DND-41 (cell line): ENCODE measurements around the gene TGFBRAP1.

Experiments
- CTCF ChIP-seq: IDR thresholded peaks from 2 replicates; pipeline ENCODE4 v1.5.1; 2012; ENCODE audit warnings: borderline replicate concordance, low read length, moderate library complexity, mild to moderate bottlenecking; ENCODE audit not compliant: poor library complexity, severe bottlenecking; ENCODE audit errors: extremely low read depth
- EZH2 ChIP-seq: IDR thresholded peaks from 3 replicates; pipeline ENCODE4 v1.6.1; 2012; ENCODE audit warnings: borderline replicate concordance, low read depth, mild to moderate bottlenecking, moderate library complexity, low read length, inconsistent platforms; ENCODE audit not compliant: severe bottlenecking

- TF ChIP-seq CTCF, result no peak
- TF ChIP-seq EZH2, result no peak
Observed at GRCh38 chr2:105257981-105258380, 71.6 kb downstream of the TGFBRAP1 start.
